ENCODE measurements around the gene RNASE8.

GRCh38 chr14:21072781-21073339 is 15.2 kb downstream of the RNASE8 start:
- no peak for TF ChIP-seq POLR2A (IDR thresholded peaks at IDR 0.05)
- TF ChIP-seq, protein P1, sequence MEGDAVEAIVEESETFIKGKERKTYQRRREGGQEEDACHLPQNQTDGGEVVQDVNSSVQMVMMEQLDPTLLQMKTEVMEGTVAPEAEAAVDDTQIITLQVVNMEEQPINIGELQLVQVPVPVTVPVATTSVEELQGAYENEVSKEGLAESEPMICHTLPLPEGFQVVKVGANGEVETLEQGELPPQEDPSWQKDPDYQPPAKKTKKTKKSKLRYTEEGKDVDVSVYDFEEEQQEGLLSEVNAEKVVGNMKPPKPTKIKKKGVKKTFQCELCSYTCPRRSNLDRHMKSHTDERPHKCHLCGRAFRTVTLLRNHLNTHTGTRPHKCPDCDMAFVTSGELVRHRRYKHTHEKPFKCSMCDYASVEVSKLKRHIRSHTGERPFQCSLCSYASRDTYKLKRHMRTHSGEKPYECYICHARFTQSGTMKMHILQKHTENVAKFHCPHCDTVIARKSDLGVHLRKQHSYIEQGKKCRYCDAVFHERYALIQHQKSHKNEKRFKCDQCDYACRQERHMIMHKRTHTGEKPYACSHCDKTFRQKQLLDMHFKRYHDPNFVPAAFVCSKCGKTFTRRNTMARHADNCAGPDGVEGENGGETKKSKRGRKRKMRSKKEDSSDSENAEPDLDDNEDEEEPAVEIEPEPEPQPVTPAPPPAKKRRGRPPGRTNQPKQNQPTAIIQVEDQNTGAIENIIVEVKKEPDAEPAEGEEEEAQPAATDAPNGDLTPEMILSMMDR (IDR thresholded peaks at IDR 0.05) = no peak

Data from sigmoid colon (tissue), 3 donors.